LoVo (cell line): ENCODE results near the gene CUZD1.

Experiments
- DNase-seq: peaks from one replicate; pipeline ENCODE4 v3.0.0-alpha.2; 2016; ENCODE audit warnings: low spot score

The CUZD1 gene

GRCh38 chr10:122855745-122856144, 10.1 kb upstream of the CUZD1 start:
- DNase-seq = no peak

GRCh38 chr10:122854648-122855047, 9.0 kb upstream of the CUZD1 start:
- no peak for DNase-seq

GRCh38 chr10:122853665-122854313, 8.1 kb upstream of the CUZD1 start:
- no peak for DNase-seq

GRCh38 chr10:122852261-122852660, 6.6 kb upstream of the CUZD1 start:
- DNase-seq = no peak

GRCh38 chr10:122850705-122851640, 5.3 kb upstream of the CUZD1 start:
- DNase-seq = no peak

GRCh38 chr10:122849900-122850605, 4.4 kb upstream of the CUZD1 start:
- no peak for DNase-seq

- no peak for DNase-seq
These were observed 3.4 kb upstream of the CUZD1 start for GRCh38 chr10:122849090-122849489.

- DNase-seq = no peak
These were observed 2.3 kb upstream of the CUZD1 start for GRCh38 chr10:122847782-122848604.

- no peak for DNase-seq
These were observed 1.5 kb downstream of the CUZD1 start for GRCh38 chr10:122844146-122844545.

GRCh38 chr10:122841569-122841968, 4.1 kb downstream of the CUZD1 start:
- DNase-seq = no peak

- DNase-seq = no peak
These were observed 6.2 kb downstream of the CUZD1 start for GRCh38 chr10:122839505-122839904.

GRCh38 chr10:122838880-122839279, 6.8 kb downstream of the CUZD1 start:
- no peak for DNase-seq

- DNase-seq = no peak
These were observed 9.7 kb downstream of the CUZD1 start for GRCh38 chr10:122835908-122836307.

- DNase-seq = no peak
These were observed 14.7 kb downstream of the CUZD1 start for GRCh38 chr10:122830965-122831353.

GRCh38 chr10:122830273-122830964, 15.2 kb downstream of the CUZD1 start:
- no peak for DNase-seq

- no peak for DNase-seq
These were observed 16.2 kb downstream of the CUZD1 start for GRCh38 chr10:122829454-122829853.

- no peak for DNase-seq
These were observed 16.9 kb downstream of the CUZD1 start for GRCh38 chr10:122828716-122829255.

GRCh38 chr10:122827302-122827701, 18.4 kb downstream of the CUZD1 start:
- DNase-seq = no peak

- no peak for DNase-seq
These were observed 22.5 kb downstream of the CUZD1 start for GRCh38 chr10:122822973-122823690.

GRCh38 chr10:122821808-122822207, 23.8 kb downstream of the CUZD1 start:
- DNase-seq = no peak
